K562 (cell line): ENCODE data around the gene PAQR4. TPM values are rescaled to one million over a fixed set of nuclear protein-coding genes. Genes with fewer than 3 reads are reported as not detected.

Source experiments
- ARHGAP35 ChIP-seq: fragments of 450-650 bp; IDR thresholded peaks from 2 replicates; pipeline ENCODE4 v1.6.1; 2018; ENCODE audit not compliant: partially characterized antibody
- GTF2A2 ChIP-seq: IDR thresholded peaks from 2 replicates; pipeline ENCODE4 v1.6.1; 2016; ENCODE audit warnings: mild to moderate bottlenecking, missing genetic modification characterization, missing compliant biosample characterization
- HLTF ChIP-seq: fragments of 450-650 bp; IDR thresholded peaks from 2 replicates; pipeline ENCODE4 v1.6.1; 2016
- KDM2B ChIP-seq: fragments of 250-450 bp; sonication (Bioruptor Pico); IDR thresholded peaks from 2 replicates; pipeline ENCODE4 v1.8.0; 2021; ENCODE audit warnings: mild to moderate bottlenecking, moderate library complexity
- LCOR ChIP-seq: sonication (generic); formaldehyde crosslinking; IDR thresholded peaks from 2 replicates; pipeline ENCODE4 v1.8.0; 2022; ENCODE audit warnings: mild to moderate bottlenecking, missing genetic modification reagents
- NFIX ChIP-seq: fragments of 250-450 bp; sonication (Bioruptor Pico); IDR thresholded peaks from 2 replicates; pipeline ENCODE4 v1.4.0; 2020; ENCODE audit warnings: low read depth, mild to moderate bottlenecking, moderate library complexity
- PML ChIP-seq: IDR thresholded peaks from 2 replicates; pipeline ENCODE4 v1.6.1; 2012; ENCODE audit warnings: low read length, inconsistent platforms
- RREB1 ChIP-seq: fragments of 250-450 bp; sonication (Bioruptor Pico); IDR thresholded peaks from 2 replicates; pipeline ENCODE4 v1.4.0; 2020
- SIX5 ChIP-seq, 2 experiments: IDR thresholded peaks; 2 replicates each; pipeline ENCODE4 v1.6.1; 2011; ENCODE audit warnings: low read length in 2 of 2, borderline replicate concordance in 1 of 2, low read depth in 1 of 2, mild to moderate bottlenecking in 1 of 2, moderate library complexity in 1 of 2; ENCODE audit not compliant: insufficient read depth in 1 of 2
- SMAD3 ChIP-seq: fragments of 450-650 bp; formaldehyde crosslinking; conservative IDR thresholded peaks from 2 replicates; pipeline ENCODE4 v1.4.0; 2020; ENCODE audit warnings: mild to moderate bottlenecking
- SMARCA4 ChIP-seq: fragments of 450-650 bp; IDR thresholded peaks from 2 replicates; pipeline ENCODE4 v1.6.1; 2016
- ZC3H4 ChIP-seq: sonication (generic); formaldehyde crosslinking; IDR thresholded peaks from 2 replicates; pipeline ENCODE4 v1.9.0; 2021; ENCODE audit warnings: missing genetic modification reagents, borderline replicate concordance
- ZNF263 ChIP-seq: sonication (generic); formaldehyde crosslinking; IDR thresholded peaks from 2 replicates; pipeline ENCODE4 v1.8.0; 2022; ENCODE audit warnings: mild to moderate bottlenecking, missing genetic modification reagents, borderline replicate concordance
- ZNF384 ChIP-seq: IDR thresholded peaks from 2 replicates; pipeline ENCODE4 v1.6.1; 2012; ENCODE audit warnings: low read depth, low read length, improper control_type of control experiment
- ZNF449 ChIP-seq: fragments of 250-450 bp; sonication (Bioruptor Pico); IDR thresholded peaks from 2 replicates; pipeline ENCODE4 v1.8.0; 2022; ENCODE audit warnings: moderate library complexity, mild to moderate bottlenecking, inconsistent platforms
- polyA plus RNA-seq, 8 experiments: library from polyadenylated mRNA; depleted of rRNA in 4 of 8; stranded (reverse) in 5 of 8; unstranded in 3 of 8; fragments of >200 nt; fragmentation: Nextera tagmentation in 2 of 8; fragmentation: Illumina TruSeq in 1 of 8; extraction: Ambion mirVana in 2 of 8; extraction: Trizol in 1 of 8; gene quantifications; 2 replicates each; pipeline versions ENCODE4 v1.2.1 to v1.2.3, GENCODE V29; 2011 to 2014; ENCODE audit warnings: inconsistent platforms in 1 of 8, missing spikeins in 1 of 8
- total RNA-seq, 7 experiments: library from RNA; depleted of rRNA in 6 of 7; stranded (reverse); fragments of >200 nt in 6 of 7; fragmentation: Illumina TruSeq in 2 of 7; extraction: Trizol in 2 of 7; gene quantifications; 2 replicates each; pipeline versions ENCODE4 v1.2.1 to v1.2.3, GENCODE V29; 2011 to 2021; ENCODE audit warnings: low replicate concordance in 1 of 7
- TF ChIP-seq, protein P1 (sequence below): fragments of 250-450 bp; sonication (Bioruptor Pico); IDR thresholded peaks from 2 replicates; pipeline ENCODE4 v1.5.0; 2021; ENCODE audit warnings: mild to moderate bottlenecking, moderate library complexity

The PAQR4 gene
- total and polyA plus RNA-seq, 9 of the 15 experiments (the other 6 are each of a cell fraction or from before 2014, with no cell fraction given) = 0.62 to 40.4 (median 19.5) TPM

DNA sequence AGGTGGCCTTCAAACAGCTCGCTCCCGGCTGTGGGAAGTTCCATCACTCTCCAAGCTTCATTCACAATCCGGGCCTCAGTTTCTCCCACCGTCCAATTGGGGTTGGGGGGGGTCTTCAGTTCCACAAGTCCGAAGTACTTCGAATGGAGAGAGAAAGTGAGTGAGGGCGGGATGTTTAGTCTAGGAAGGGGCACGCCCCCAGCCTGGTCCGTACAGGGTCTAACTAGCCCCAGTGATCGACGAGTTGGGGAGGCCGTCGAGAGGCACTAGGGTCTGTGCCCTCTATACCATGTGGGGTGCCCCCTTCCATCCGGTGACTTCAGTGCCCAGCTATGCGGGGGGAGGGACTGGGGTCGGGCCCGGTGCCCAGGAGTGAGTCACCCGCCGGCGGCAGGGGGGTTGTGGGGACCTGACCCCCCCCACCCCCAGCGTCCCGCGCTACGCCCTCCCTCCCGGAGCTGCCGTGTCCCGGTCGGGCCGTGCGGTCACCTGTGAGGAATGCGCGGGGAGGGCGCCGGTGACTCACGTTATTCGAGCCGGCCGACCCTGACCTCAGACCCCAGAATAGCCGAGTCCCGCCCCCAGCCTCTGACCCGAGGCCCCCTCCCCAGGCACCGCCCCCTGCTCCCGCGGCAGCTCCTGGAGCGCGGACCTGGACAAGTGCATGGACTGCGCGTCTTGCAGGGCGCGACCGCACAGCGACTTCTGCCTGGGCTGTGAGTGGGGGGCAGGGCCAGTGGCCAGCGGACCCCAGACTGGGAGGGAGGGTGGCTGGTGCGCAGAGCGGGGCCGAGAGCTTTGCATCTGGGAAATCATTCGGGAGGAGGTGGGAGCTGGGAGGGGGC, 51.7 kb downstream of the PAQR4 start (continued):
- TF ChIP-seq, protein P1, sequence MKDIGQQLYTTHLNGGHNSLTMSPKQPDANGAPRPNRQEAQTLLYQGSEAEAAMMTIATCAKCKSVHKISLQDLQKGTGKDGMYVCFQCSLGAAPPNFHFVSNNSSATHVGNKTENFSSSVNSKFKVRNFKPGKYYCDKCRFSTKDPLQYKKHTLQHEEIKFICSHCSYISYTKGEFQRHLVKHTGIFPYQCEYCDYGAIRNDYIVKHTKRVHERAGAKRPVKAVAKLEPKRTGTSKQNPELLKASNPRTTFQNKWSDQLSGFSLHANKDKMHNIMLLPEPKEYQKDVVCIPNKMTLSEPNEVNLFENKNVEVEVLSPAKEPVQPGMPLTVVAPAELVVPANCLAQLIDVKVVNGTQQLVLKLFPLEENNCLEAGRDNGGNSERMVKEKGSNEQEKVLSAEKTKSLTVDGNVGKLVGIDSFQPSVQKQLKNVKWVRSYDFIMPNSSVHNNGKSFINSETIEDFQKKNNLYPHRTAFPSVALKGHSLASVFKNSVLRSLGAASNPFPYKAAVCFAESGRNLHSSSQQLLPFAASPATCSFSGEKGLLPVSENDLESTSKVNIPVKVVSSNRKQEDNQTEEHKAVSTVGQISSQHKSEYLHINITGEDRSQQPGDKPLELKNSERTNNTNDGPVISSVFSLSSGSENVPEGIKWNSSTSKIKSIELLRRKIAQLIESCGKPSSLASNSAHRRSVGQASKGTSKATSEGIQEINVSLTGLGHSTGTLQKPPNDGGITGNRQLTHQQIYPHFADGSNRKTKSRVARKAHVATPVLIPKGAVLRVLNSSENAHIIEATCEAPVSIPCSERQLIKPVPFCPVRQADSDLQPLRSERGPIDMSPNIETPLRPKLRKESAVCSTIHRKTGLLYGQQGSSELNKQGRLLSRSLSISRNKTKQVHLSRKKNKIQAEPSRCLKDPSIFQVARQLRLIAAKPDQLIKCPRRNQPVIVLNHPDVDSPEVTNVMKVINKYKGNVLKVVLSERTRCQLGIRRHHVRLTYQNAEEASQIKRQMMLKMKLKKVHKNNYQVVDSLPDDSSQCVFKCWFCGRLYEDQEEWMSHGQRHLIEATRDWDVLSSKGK (CRISPR knock-in tag) = no peak
- no peak for TF ChIP-seq RREB1
- no peak for TF ChIP-seq NFIX (CRISPR knock-in tag)
- peak; percentile 88 for TF ChIP-seq ZC3H4 (CRISPR knock-in tag)
- no peak for TF ChIP-seq KDM2B
- TF ChIP-seq ZNF384 = no peak
- no peak for TF ChIP-seq HLTF
- TF ChIP-seq LCOR (CRISPR knock-in tag) = no peak
- no peak for TF ChIP-seq ZNF263
- TF ChIP-seq PML = 0 out of 2 replicates have a peak, but pooled peaks have one; percentile 9
- TF ChIP-seq SMARCA4 = peak; percentile 70; the same call in 1 of the 2 replicates
- no peak for TF ChIP-seq SIX5 (IDR thresholded peaks at IDR 0.05; ENCODE audit: borderline replicate concordance in 1 of 2, insufficient read depth in 1 of 2, low read depth in 1 of 2, low read length in 2 of 2)
- no peak for TF ChIP-seq GTF2A2 (tag)
- TF ChIP-seq ZNF449 (CRISPR knock-in tag) = no peak
- TF ChIP-seq SMAD3 = no peak
- TF ChIP-seq ARHGAP35 = no peak
